H1 (cell line): ENCODE measurements around the gene MPP4. TPM values are rescaled to one million over a fixed set of nuclear protein-coding genes. Genes with fewer than 3 reads are reported as not detected.

Source experiments
- CTCF ChIA-PET: fragments of 300-600 bp; sonication (Branson Sonifier 250); formaldehyde crosslinking; loops from one replicate; lab custom pipeline; 2021; ENCODE audit not compliant: partially characterized antibody; lab: Charles Lee
- POLR2A ChIA-PET: fragments of 300-600 bp; sonication (Branson Sonifier 250); formaldehyde crosslinking; loops from one replicate; lab custom pipeline; 2021; ENCODE audit warnings: inconsistent platforms; ENCODE audit not compliant: partially characterized antibody; lab: Charles Lee
- DNase-seq, 2 experiments: peaks; one replicate each; pipeline versions ENCODE4 v3.0.0 to v3.0.0-alpha.2; 2010 to 2022; ENCODE audit warnings: low spot score in 2 of 2, low read depth in 1 of 2, mixed read lengths in 1 of 2
- FAIRE-seq: peaks from 2 replicates; lab custom pipeline; 2011; peaks lifted over from hg19 to GRCh38; lab: Jason Lieb, UNC
- H2AFZ ChIP-seq: 2 replicates; pipeline ENCODE4 v1.8.1; 2012; ENCODE audit warnings: low read length, inconsistent platforms
- H2AK5ac ChIP-seq: 2 replicates; pipeline ENCODE4 v1.6.1; 2013; ENCODE audit warnings: low read depth, low read length
- H2BK120ac ChIP-seq: replicated peaks from 2 replicates; pipeline ENCODE3; 2013; ENCODE audit warnings: low read depth, low read length, inconsistent platforms
- H2BK12ac ChIP-seq: 2 replicates; pipeline ENCODE4 v1.6.1; 2013; ENCODE audit warnings: low read depth, low read length
- H2BK15ac ChIP-seq: 2 replicates; pipeline ENCODE4 v1.6.1; 2013; ENCODE audit warnings: low read length
- H2BK20ac ChIP-seq: 2 replicates; pipeline ENCODE4 v1.6.1; 2013; ENCODE audit warnings: low read length
- H2BK5ac ChIP-seq: 2 replicates; pipeline ENCODE4 v1.6.1; 2013; ENCODE audit warnings: low read depth, low read length
- H3K14ac ChIP-seq: 2 replicates; pipeline ENCODE4 v1.6.1; 2013; ENCODE audit warnings: inconsistent platforms; ENCODE audit not compliant: insufficient read length
- H3K18ac ChIP-seq: 2 replicates; pipeline ENCODE4 v1.6.1; 2013; ENCODE audit warnings: low read length; ENCODE audit errors: extremely low read depth
- H3K23ac ChIP-seq: 2 replicates; pipeline ENCODE4 v1.6.1; 2013; ENCODE audit warnings: inconsistent platforms; ENCODE audit not compliant: insufficient read length
- H3K23me2 ChIP-seq: 2 replicates; pipeline ENCODE4 v1.6.1; 2013; ENCODE audit warnings: low read depth, low read length
- H3K27ac ChIP-seq: 2 replicates; pipeline ENCODE4 v1.6.1; 2011; ENCODE audit warnings: low read depth, low read length, inconsistent platforms
- H3K27me3 ChIP-seq, 4 experiments: replicated peaks in 1 of 4; 1 replicate in 1 of 4; 2 replicates in 3 of 4; pipeline versions ENCODE4 v1.6.1 to v1.8.1; 2011 to 2013; ENCODE audit warnings: low read length in 3 of 4, mild to moderate bottlenecking in 3 of 4, inconsistent platforms in 2 of 4, mixed read lengths in 2 of 4, moderate library complexity in 1 of 4; ENCODE audit not compliant: control insufficient read depth in 3 of 4, insufficient read depth in 3 of 4; ENCODE audit errors: extremely low read depth in 1 of 4
- H3K36me3 ChIP-seq, 4 experiments: 2 replicates each; pipeline versions ENCODE4 v1.6.1 to v1.8.1; 2011 to 2013; ENCODE audit warnings: mild to moderate bottlenecking in 4 of 4, low read length in 3 of 4, moderate library complexity in 2 of 4, control low read depth in 1 of 4, inconsistent platforms in 1 of 4; ENCODE audit not compliant: insufficient read depth in 4 of 4, control insufficient read depth in 2 of 4
- H3K4ac ChIP-seq: replicated peaks from 2 replicates; pipeline ENCODE3; 2013; ENCODE audit warnings: low read length, low read depth, mixed read lengths, inconsistent platforms; ENCODE audit not compliant: insufficient read length
- H3K4me1 ChIP-seq, 4 experiments: replicated peaks in 1 of 4; 1 replicate in 1 of 4; 2 replicates in 3 of 4; pipeline versions ENCODE4 v1.6.1 to v1.8.1; 2011 to 2013; ENCODE audit warnings: low read length in 3 of 4, inconsistent platforms in 2 of 4, mixed read lengths in 1 of 4; ENCODE audit not compliant: insufficient read depth in 4 of 4, control insufficient read depth in 3 of 4
- H3K4me2 ChIP-seq, 2 experiments: 2 replicates each; pipeline versions ENCODE4 v1.6.1 to v1.8.1; 2011 to 2013; ENCODE audit warnings: low read depth in 2 of 2, low read length in 2 of 2, control low read depth in 1 of 2, inconsistent platforms in 1 of 2, mild to moderate bottlenecking in 1 of 2; ENCODE audit not compliant: insufficient read depth in 1 of 2
- H3K4me3 ChIP-seq, 4 experiments: fragments of 200-600, 300-600 bp in 1 of 4; sonication (generic), shearing (Covaris generic), sonication (Bioruptor Twin) in 1 of 4; 2 replicates each; pipeline versions ENCODE4 v1.5.1 to v1.8.1; 2011 to 2016; ENCODE audit warnings: low read length in 4 of 4, low read depth in 3 of 4, control low read depth in 2 of 4, inconsistent platforms in 2 of 4, mild to moderate bottlenecking in 2 of 4, mixed read lengths in 1 of 4, moderate library complexity in 1 of 4; ENCODE audit not compliant: insufficient read depth in 2 of 4; ENCODE audit errors: extremely low read depth in 1 of 4
- H3K56ac ChIP-seq: replicated peaks from 2 replicates; pipeline ENCODE3; 2013; ENCODE audit warnings: low read depth, mild to moderate bottlenecking, mixed read lengths, low read length, inconsistent platforms; ENCODE audit not compliant: insufficient read length
- H3K79me1 ChIP-seq: 2 replicates; pipeline ENCODE4 v1.6.1; 2013; ENCODE audit warnings: low read depth, low read length, control low read depth
- H3K79me2 ChIP-seq, 2 experiments: 2 replicates each; pipeline versions ENCODE4 v1.6.1 to v1.8.1; 2012 to 2013; ENCODE audit warnings: low read length in 2 of 2, mild to moderate bottlenecking in 2 of 2, inconsistent platforms in 1 of 2; ENCODE audit not compliant: insufficient read depth in 2 of 2, control insufficient read depth in 1 of 2
- H3K9ac ChIP-seq, 4 experiments: replicated peaks in 1 of 4; 1 replicate in 1 of 4; 2 replicates in 3 of 4; pipeline versions ENCODE4 v1.6.1 to v1.8.1; 2011 to 2013; ENCODE audit warnings: low read depth in 3 of 4, low read length in 3 of 4, control low read depth in 2 of 4, mild to moderate bottlenecking in 2 of 4, moderate library complexity in 2 of 4, inconsistent platforms in 1 of 4; ENCODE audit errors: extremely low read depth in 1 of 4
- H3K9me3 ChIP-seq, 2 experiments: 2 replicates each; pipeline versions ENCODE4 v1.6.1 to v1.8.1; 2012 to 2013; ENCODE audit warnings: mild to moderate bottlenecking in 2 of 2, moderate library complexity in 2 of 2, control low read depth in 1 of 2, inconsistent platforms in 1 of 2, low read depth in 1 of 2, low read length in 1 of 2, mixed read lengths in 1 of 2; ENCODE audit not compliant: insufficient read depth in 2 of 2
- H4K20me1 ChIP-seq, 2 experiments: replicated peaks in 1 of 2; 2 replicates each; pipeline versions ENCODE3 to v1.8.1; 2011 to 2013; ENCODE audit warnings: inconsistent platforms in 2 of 2, low read length in 2 of 2, mild to moderate bottlenecking in 1 of 2; ENCODE audit not compliant: insufficient read depth in 2 of 2, control insufficient read depth in 1 of 2
- H4K5ac ChIP-seq: 2 replicates; pipeline ENCODE4 v1.6.1; 2013; ENCODE audit warnings: low read length, low read depth, mixed read lengths, inconsistent platforms; ENCODE audit not compliant: insufficient read length
- H4K8ac ChIP-seq: 2 replicates; pipeline ENCODE4 v1.8.0; 2013; ENCODE audit warnings: mild to moderate bottlenecking, moderate library complexity, low read length, inconsistent platforms; ENCODE audit not compliant: insufficient read depth; ENCODE audit errors: extremely low read depth
- H4K91ac ChIP-seq: replicated peaks from 2 replicates; pipeline ENCODE3; 2013; ENCODE audit warnings: low read length, mixed read lengths, inconsistent platforms; ENCODE audit not compliant: insufficient read length
- BRCA1 ChIP-seq: IDR thresholded peaks from 2 replicates; pipeline ENCODE4 v1.6.1; 2012; ENCODE audit warnings: low read depth, low read length, improper control_type of control experiment
- EP300 ChIP-seq, 2 experiments: IDR thresholded peaks; 1 replicate in 1 of 2; 2 replicates in 1 of 2; pipeline ENCODE4 v1.6.1; 2011 to 2012; ENCODE audit warnings: low read depth in 2 of 2, low read length in 2 of 2, mild to moderate bottlenecking in 2 of 2, borderline replicate concordance in 1 of 2, inconsistent platforms in 1 of 2, moderate library complexity in 1 of 2
- HDAC2 ChIP-seq, 2 experiments: fragments of 300-600 bp in 1 of 2; sonication (generic) in 1 of 2; IDR thresholded peaks; 2 replicates each; pipeline ENCODE4 v1.6.1; 2011 to 2012; ENCODE audit warnings: low read depth in 2 of 2, low read length in 2 of 2, mild to moderate bottlenecking in 2 of 2, moderate library complexity in 2 of 2, borderline replicate concordance in 1 of 2, inconsistent platforms in 1 of 2
- RBBP5 ChIP-seq: IDR thresholded peaks from 2 replicates; pipeline ENCODE4 v1.7.1; 2012; ENCODE audit warnings: low read depth, mild to moderate bottlenecking, inconsistent platforms, low read length, moderate library complexity, borderline replicate concordance
- SAP30 ChIP-seq: fragments of 300-600 bp; sonication (generic); IDR thresholded peaks from 2 replicates; pipeline ENCODE4 v1.7.1; 2012; ENCODE audit warnings: low read length, moderate library complexity, mild to moderate bottlenecking, inconsistent platforms; ENCODE audit not compliant: insufficient read depth, insufficient replicate concordance
- SP1 ChIP-seq: IDR thresholded peaks from 2 replicates; pipeline ENCODE4 v1.6.1; 2011; ENCODE audit warnings: low read depth, low read length
- SP2 ChIP-seq: IDR thresholded peaks from 2 replicates; pipeline ENCODE4 v1.6.1; 2012; ENCODE audit warnings: mild to moderate bottlenecking, low read length, inconsistent platforms
- USF2 ChIP-seq: IDR thresholded peaks from 2 replicates; pipeline ENCODE4 v1.6.1; 2011; ENCODE audit warnings: low read length, improper control_type of control experiment
- ZNF274 ChIP-seq: IDR thresholded peaks from 2 replicates; pipeline ENCODE4 v1.7.0; 2012; ENCODE audit warnings: low read length, borderline replicate concordance; ENCODE audit errors: extremely low read depth
- WGBS, 2 experiments: shearing (Covaris generic) in 1 of 2; methylation state at CpG; one replicate each; pipeline versions ENCODE4 v1.1.6 to v1.1.7; 2013 to 2015; ENCODE audit warnings: low lambda C conversion rate in 2 of 2, mixed read lengths in 2 of 2, inconsistent platforms in 1 of 2, low coverage in 1 of 2, missing lambda C conversion rate in 1 of 2; ENCODE audit not compliant: insufficient replicate concordance in 2 of 2, insufficient coverage in 1 of 2, insufficient read length in 1 of 2; ENCODE audit errors: extremely low coverage in 1 of 2, missing lambda C conversion rate in 1 of 2; 5-methylcytosine and 5-hydroxymethylcytosine counted together
- polyA plus RNA-seq, 7 experiments: library from polyadenylated mRNA; depleted of rRNA in 3 of 7; stranded (reverse) in 5 of 7; unstranded in 2 of 7; fragments of >200 nt in 5 of 7; fragments of 200-250 nt in 2 of 7; gene quantifications; 1 replicate in 5 of 7; 2 replicates in 1 of 7; 4 replicates in 1 of 7; pipeline versions ENCODE4 v1.2.1 to v1.2.3, GENCODE V29; 2011 to 2013; ENCODE audit warnings: missing spikeins in 2 of 7, mixed read lengths in 2 of 7
- total RNA-seq: library from RNA; stranded (reverse); fragmentation: NEBNext Ultra II Directional; extraction: Animal tissue kit (Norgen Biotek cat#: 25700); gene quantifications from 2 replicates; pipeline ENCODE4 v1.2.1, GENCODE V29; 2021
- TF ChIP-seq, protein P1 (sequence below): IDR thresholded peaks from 2 replicates; pipeline ENCODE4 v1.6.1; 2012; ENCODE audit warnings: inconsistent platforms

The MPP4 gene
- total and polyA plus RNA-seq, 2 of the 8 experiments (the other 6 are each of a cell fraction or from before 2014, with no cell fraction given), result not detected

- Histone ChIP-seq H3K23me2 (no peaks in the 10 kb centered on the region), H2BK5ac (no peak overlapping the region), H4K20me1 (no peaks in the 10 kb centered on the region), H2BK20ac (no peak overlapping the region), H3K56ac (no peak overlapping the region), H3K9me3 (no peaks in the 10 kb centered on the region), H3K14ac (no peak overlapping the region), H3K9ac (no peak overlapping the region), H4K8ac (no peak overlapping the region), H3K4me2 (no peak overlapping the region), H2BK120ac (no peak overlapping the region), H3K79me2 (no peaks in the 10 kb centered on the region), H4K5ac (no peak overlapping the region), H2BK15ac (no peak overlapping the region), H3K27ac (no peak overlapping the region), H3K36me3 (no peaks in the 10 kb centered on the region), H3K4me3 (no peak overlapping the region), H2AK5ac (no peak overlapping the region), H3K79me1 (no peaks in the 10 kb centered on the region), H3K23ac (no peak overlapping the region), H2AFZ (0 out of 2 replicates have a peak overlapping the region, but pooled peaks have one; percentile 26), H3K27me3 (no peaks in the 10 kb centered on the region), H3K4me1 (no peaks in the 10 kb centered on the region; a peak in 1 of 7 replicates), H2BK12ac (no peak overlapping the region), H4K91ac (no peak overlapping the region), H3K4ac (no peak overlapping the region), H3K18ac (no peak overlapping the region)
- TF ChIP-seq RBBP5 (no peak), HDAC2 (IDR thresholded peaks at IDR 0.05; ENCODE audit: borderline replicate concordance in 1 of 2, low read depth in 2 of 2, low read length in 2 of 2) (no peak), SAP30 (no peak), EP300 (IDR thresholded peaks at IDR 0.05; ENCODE audit: borderline replicate concordance in 1 of 2, low read depth in 2 of 2, low read length in 2 of 2) (no peak), ZNF274 (no peak), SP2 (no peak), SP1 (no peak), BRCA1 (no peak), USF2 (no peak)
- TF ChIP-seq, protein P1, sequence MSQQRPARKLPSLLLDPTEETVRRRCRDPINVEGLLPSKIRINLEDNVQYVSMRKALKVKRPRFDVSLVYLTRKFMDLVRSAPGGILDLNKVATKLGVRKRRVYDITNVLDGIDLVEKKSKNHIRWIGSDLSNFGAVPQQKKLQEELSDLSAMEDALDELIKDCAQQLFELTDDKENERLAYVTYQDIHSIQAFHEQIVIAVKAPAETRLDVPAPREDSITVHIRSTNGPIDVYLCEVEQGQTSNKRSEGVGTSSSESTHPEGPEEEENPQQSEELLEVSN, result no peak
- POLR2A ChIA-PET, result interaction anchor here (1.1 to 1.6 kb wide), 2 partner anchors 14 to 115 kb away, joined by 3 to 5 read pairs; partner anchors contain the start of gene TMEM237
- CTCF ChIA-PET, result interaction anchor here (0.6 to 2.0 kb wide), 3 partner anchors 11 to 61 kb away, joined by 4 to 6 read pairs (median 4); no protein-coding TSS in a partner anchor
- FAIRE-seq (no peak), DNase-seq (no peak)
- WGBS, 2 experiments, result 82% methylated on average over 5 of the region's 5 CpGs; no CpG with 5 or more reads in 1 of the 2 experiments
Observed at GRCh38 chr2:201656740-201657139, 41.7 kb downstream of the MPP4 start.
